ENCODE measurements around the gene SRC. TPM values are rescaled to one million over a fixed set of nuclear protein-coding genes. Genes with fewer than 3 reads are reported as not detected.

The SRC gene
- total and polyA plus RNA-seq, 2 of the 8 experiments (the other 6 are each of a cell fraction or from before 2014, with no cell fraction given) = 27.6 to 28.8 TPM

DNA sequence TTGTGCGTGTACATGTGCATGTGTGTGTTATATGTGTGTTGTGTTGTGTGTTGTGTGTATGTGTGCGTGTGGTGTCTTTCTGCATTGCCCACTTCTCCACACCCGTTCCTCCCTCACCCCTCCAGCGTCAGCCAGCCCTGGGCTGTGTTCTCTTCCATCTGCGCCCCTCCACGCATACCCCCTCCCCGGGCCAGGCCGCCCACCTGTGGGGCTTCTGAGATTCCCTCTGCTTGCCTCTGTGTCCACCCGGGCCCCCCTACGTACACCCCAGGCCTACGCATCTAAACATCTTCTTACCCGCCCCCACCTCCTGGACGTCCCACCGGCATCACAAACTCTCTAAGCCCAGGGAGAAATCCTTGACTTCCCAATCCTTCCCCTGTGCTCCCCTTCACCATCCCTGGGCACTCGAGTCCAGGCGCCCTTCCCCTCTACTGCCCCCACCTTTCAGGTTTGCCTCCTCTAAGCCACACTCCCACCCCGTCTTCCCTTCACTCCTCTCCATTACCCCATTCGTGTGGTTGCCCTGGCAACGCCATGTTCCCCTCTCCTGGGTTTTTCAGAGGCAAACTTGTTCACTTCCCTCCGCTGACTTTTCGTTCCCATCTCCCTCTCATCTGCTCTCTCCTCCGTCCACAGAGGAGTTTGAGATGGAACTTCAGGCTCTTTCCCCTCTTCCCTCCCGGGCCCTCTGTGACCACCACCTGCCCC is 93.4 kb downstream of the SRC start (continued):
- TF ChIP-seq CHD7 (IDR thresholded peaks at IDR 0.05; ENCODE audit: insufficient replicate concordance, low read length) (no peak), POLR2AphosphoS5 (IDR thresholded peaks at IDR 0.05; ENCODE audit: low read depth, low read length) (no peak), RNF2 (IDR thresholded peaks at IDR 0.05; ENCODE audit: borderline replicate concordance, low read depth, low read length, missing control alignments, poor library complexity, severe bottlenecking) (no peak), GTF2F1 (IDR thresholded peaks at IDR 0.05; ENCODE audit: borderline replicate concordance, low read depth, low read length) (no peak), TAF7 (optimal IDR thresholded peaks at IDR 0.05; ENCODE audit: borderline replicate concordance, low read depth, low read length) (no peak), ZNF274 (IDR thresholded peaks at IDR 0.05; ENCODE audit: borderline replicate concordance, extremely low read depth, low read length) (no peak), ASH2L (IDR thresholded peaks at IDR 0.05; ENCODE audit: low read length) (no peak)

All from H1 (cell line).